GM12801 (cell line): ENCODE results near the gene SLC25A26.

Source experiments
- TF ChIP-seq, protein P1 (sequence below): IDR thresholded peaks from one replicate; pipeline ENCODE4 v1.5.1; 2011; ENCODE audit warnings: control low read depth; ENCODE audit not compliant: insufficient read length; ENCODE audit errors: extremely low read depth

The SLC25A26 gene

GRCh38 chr3:66385066-66385465 is 164.3 kb downstream of the SLC25A26 start:
- TF ChIP-seq, protein P1, sequence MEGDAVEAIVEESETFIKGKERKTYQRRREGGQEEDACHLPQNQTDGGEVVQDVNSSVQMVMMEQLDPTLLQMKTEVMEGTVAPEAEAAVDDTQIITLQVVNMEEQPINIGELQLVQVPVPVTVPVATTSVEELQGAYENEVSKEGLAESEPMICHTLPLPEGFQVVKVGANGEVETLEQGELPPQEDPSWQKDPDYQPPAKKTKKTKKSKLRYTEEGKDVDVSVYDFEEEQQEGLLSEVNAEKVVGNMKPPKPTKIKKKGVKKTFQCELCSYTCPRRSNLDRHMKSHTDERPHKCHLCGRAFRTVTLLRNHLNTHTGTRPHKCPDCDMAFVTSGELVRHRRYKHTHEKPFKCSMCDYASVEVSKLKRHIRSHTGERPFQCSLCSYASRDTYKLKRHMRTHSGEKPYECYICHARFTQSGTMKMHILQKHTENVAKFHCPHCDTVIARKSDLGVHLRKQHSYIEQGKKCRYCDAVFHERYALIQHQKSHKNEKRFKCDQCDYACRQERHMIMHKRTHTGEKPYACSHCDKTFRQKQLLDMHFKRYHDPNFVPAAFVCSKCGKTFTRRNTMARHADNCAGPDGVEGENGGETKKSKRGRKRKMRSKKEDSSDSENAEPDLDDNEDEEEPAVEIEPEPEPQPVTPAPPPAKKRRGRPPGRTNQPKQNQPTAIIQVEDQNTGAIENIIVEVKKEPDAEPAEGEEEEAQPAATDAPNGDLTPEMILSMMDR, result no peak

- TF ChIP-seq, protein P1, result no peak
Measured at GRCh38 chr3:66386011-66386924, 165.5 kb downstream of the SLC25A26 start.

DNA sequence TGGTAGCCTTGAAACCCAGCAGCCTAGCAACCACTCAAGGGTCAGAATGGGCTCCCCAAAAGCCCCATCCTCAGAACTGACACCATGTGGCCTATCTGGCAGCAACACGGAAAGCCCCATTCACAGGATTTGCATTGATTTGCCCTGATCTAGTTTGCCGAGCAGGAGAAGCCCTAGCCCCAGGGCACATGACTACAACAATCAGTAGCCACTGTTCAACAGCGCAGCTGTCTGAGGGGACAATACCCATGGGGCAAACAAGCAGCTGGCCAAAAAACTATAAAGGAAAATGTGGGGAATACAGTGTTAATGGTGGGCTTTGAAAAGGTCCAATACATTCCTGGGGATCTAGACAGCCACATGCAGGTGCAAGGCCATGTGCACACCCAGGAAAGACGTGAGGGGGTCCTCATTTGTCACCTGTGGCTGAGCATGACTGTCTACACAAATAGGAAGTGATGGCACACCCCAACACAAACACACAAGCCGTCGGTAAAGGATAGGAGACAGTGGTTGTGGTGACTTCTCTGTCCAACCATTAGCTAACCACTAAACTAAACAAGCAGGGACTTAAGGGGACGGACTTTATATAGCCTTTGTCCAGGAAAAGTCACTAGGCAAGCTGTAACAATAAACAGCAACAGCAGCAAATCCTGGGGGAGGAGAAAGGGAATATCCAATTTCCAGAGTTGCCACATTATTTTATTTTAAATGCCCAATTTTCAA is 166.3 kb downstream of the SLC25A26 start:
- TF ChIP-seq, protein P1, result no peak

DNA sequence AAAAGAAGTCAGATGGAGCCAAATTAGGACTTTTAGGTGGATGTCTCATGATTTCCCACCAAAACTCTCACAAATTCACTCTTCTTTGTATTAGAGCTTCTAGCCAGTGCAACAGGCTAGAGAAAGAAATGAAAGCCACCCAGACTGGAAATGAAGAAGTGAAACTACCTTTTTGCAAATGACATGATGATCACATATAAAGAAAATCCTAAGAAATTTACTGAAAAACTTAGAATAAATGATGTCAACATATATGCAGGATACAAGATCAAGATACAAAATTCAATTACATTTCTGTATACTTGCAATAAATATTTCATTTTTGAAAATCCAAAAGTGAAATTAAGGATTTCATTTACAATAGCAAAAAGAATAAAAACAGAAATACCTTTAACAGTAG is 169.2 kb downstream of the SLC25A26 start:
- TF ChIP-seq, protein P1, result no peak

DNA sequence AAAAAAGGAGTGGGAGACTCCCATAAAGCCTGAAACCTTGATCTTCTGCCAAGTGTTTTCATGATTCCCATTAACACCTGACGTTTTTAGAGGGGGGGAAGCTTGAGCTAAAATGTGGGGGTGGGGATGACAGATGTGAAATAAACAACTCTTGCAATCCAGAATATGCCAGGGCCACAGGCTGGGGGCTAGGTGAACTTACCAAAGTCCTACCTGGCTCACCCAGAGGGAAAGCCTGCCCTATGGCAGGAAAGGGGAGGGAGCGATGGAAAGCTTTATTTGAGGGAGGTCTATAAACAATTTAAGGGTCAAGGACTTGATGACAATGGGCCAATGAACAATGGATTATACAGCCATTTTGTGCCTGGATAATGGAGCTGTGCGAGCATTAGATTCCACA is 171.7 kb downstream of the SLC25A26 start:
- TF ChIP-seq, protein P1, result no peak

DNA sequence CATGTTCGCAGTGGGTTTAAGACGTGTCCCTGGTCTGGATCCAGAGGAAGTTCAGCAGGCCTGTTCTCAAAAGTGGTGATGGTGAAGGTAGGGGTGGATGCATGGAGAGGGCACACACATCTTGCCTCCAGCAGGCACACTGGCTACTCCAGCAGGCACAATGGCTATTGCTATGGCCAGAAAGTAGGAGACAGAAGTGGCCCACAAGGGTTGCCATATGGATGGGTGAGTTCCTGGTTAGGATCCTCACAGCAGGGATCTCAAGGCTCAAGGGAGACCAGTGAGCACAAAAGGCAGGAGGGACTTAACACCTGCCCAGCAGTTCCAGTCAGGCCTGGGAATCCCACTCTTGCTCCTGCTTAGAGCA is 172.1 kb downstream of the SLC25A26 start:
- TF ChIP-seq, protein P1, result no peak

GRCh38 chr3:66393333-66394005 is 172.7 kb downstream of the SLC25A26 start:
- TF ChIP-seq, protein P1, result no peak
